ENCODE results near the gene SYT13. TPM values are rescaled to one million over a fixed set of nuclear protein-coding genes. Genes with fewer than 3 reads are reported as not detected.

The SYT13 gene
- total and polyA plus RNA-seq, 2 donors (not counting 3 experiments of a cell fraction or from before 2014, with no cell fraction given): not detected

DNA sequence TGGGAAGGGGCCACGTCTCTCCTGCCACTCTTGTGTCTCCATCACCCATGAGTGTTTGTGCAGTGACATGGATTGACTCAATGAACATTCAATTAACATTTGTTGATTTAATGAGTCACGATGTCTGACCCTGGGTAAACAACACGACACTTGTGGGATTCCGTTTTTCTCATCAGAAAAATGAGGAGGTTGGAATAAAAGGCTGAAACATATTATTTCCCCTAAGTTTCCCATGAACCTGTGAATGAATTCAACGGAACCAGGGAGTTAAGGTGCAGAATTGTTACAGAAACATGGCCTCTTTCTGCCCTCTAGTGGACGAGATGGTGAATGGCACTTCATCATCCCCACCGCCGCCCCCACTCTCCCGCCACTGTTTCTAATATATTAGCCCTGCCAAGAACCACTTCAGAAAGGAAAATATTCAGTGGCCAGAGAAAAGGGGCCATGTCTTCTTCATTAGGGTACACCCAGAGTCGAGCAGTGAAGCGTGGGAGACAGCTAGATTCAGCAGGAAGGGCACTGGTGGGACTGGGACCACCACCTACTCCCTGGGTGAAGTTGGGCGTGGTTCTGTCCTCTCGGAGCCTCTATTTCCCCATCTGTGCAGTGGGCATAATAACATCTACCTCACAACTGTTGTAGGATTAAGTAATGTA lies 46.3 kb upstream of the SYT13 start:
- TF ChIP-seq POLR2AphosphoS5 (IDR thresholded peaks at IDR 0.05; ENCODE audit: insufficient read depth, low read depth, low read length): no peak
- TF ChIP-seq, protein P1, sequence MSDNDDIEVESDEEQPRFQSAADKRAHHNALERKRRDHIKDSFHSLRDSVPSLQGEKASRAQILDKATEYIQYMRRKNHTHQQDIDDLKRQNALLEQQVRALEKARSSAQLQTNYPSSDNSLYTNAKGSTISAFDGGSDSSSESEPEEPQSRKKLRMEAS (IDR thresholded peaks at IDR 0.05; ENCODE audit: insufficient read depth, insufficient read length): no peak
- no peak for TF ChIP-seq MYC (IDR thresholded peaks at IDR 0.05; ENCODE audit: low read depth, low read length)
- no peak for TF ChIP-seq POLR2A (IDR thresholded peaks at IDR 0.05; ENCODE audit: low read depth, low read length)
- no peak for TF ChIP-seq GATA2 (IDR thresholded peaks at IDR 0.05; ENCODE audit: insufficient read depth, insufficient read length, low read depth, low read length)
- peak; percentile 17 for TF ChIP-seq FOS (IDR thresholded peaks at IDR 0.05; ENCODE audit: borderline replicate concordance, insufficient read depth, low read length)
- TF ChIP-seq JUN (IDR thresholded peaks at IDR 0.05; ENCODE audit: borderline replicate concordance, insufficient read depth, insufficient read length, low read depth): peak; percentile 34
- TF ChIP-seq, protein P2, sequence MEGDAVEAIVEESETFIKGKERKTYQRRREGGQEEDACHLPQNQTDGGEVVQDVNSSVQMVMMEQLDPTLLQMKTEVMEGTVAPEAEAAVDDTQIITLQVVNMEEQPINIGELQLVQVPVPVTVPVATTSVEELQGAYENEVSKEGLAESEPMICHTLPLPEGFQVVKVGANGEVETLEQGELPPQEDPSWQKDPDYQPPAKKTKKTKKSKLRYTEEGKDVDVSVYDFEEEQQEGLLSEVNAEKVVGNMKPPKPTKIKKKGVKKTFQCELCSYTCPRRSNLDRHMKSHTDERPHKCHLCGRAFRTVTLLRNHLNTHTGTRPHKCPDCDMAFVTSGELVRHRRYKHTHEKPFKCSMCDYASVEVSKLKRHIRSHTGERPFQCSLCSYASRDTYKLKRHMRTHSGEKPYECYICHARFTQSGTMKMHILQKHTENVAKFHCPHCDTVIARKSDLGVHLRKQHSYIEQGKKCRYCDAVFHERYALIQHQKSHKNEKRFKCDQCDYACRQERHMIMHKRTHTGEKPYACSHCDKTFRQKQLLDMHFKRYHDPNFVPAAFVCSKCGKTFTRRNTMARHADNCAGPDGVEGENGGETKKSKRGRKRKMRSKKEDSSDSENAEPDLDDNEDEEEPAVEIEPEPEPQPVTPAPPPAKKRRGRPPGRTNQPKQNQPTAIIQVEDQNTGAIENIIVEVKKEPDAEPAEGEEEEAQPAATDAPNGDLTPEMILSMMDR (IDR thresholded peaks at IDR 0.05; ENCODE audit: extremely low read depth in 1 of 2, insufficient read depth in 1 of 2, low read depth in 1 of 2, low read length in 2 of 2): peak; percentile 25 to 64
- TF ChIP-seq EZH2 (IDR thresholded peaks at IDR 0.05; ENCODE audit: borderline replicate concordance, low read depth, low read length, severe bottlenecking): no peak
- no peaks in the 10 kb centered on the region for H3K36me3 ChIP-seq (ENCODE audit: control insufficient read depth in 2 of 2, extremely low read depth in 1 of 2, insufficient read depth in 2 of 2, low read length in 2 of 2)
- no peak overlapping the region for H3K9ac ChIP-seq (replicated peaks; ENCODE audit: extremely low read depth, insufficient read depth, low read length)
- H3K4me1 ChIP-seq (ENCODE audit: control insufficient read depth, extremely low read depth, insufficient read depth, low read length): peaks cover 10% of the 10 kb centered on the region
- ChIA-PET CTCF (interaction anchor here (0.5 to 5.3 kb wide), 11 partner anchors 10 to 439 kb away, joined by 3 to 62 read pairs (median 7); no protein-coding TSS in a partner anchor), POLR2A (no interaction called here)
- BruUV-seq (replicated peaks): no TSS peak
- H4K20me1 ChIP-seq (replicated peaks; ENCODE audit: control insufficient read depth, extremely low read depth, insufficient read depth, low read length): no peaks in the 10 kb centered on the region
- FAIRE-seq: peak; percentile 84
- no peak overlapping the region for H3K27ac ChIP-seq (ENCODE audit: insufficient read depth, low read depth, low read length)
- peak overlapping the region; percentile 38 for H2AFZ ChIP-seq (ENCODE audit: low read depth, low read length)
- DNase-seq (ENCODE audit: low read depth, low spot score): peak; percentile 51
- dilution Hi-C loops (cut with MboI; ENCODE audit: extremely low pct_ligation_motif_present, low sequenced_read_pairs): loop anchor here (5.0 kb wide), 1 partner anchor 220 kb away; no protein-coding TSS in a partner anchor
- peak overlapping the region; percentile 9 for H3K4me2 ChIP-seq (ENCODE audit: insufficient read depth, low read length)
- H3K27me3 ChIP-seq (ENCODE audit: control insufficient read depth in 2 of 2, insufficient read depth in 2 of 2, low read length in 2 of 2): peaks cover 1% of the 10 kb centered on the region in 2 experiments
- no peak overlapping the region for H3K4me3 ChIP-seq (replicated peaks in 1 of 3; ENCODE audit: insufficient read depth in 1 of 3, low read depth in 1 of 3, low read length in 3 of 3)
- no peaks in the 10 kb centered on the region for H3K9me3 ChIP-seq (replicated peaks; ENCODE audit: control insufficient read depth, insufficient read depth, low read length)
- no peaks in the 10 kb centered on the region for H3K79me2 ChIP-seq (ENCODE audit: control insufficient read depth, insufficient read depth, low read length)
- no peaks in the 10 kb centered on the region for H3K9me1 ChIP-seq (replicated peaks; ENCODE audit: control insufficient read depth, extremely low read depth, insufficient read depth, low read length)
- intact Hi-C loops (cut with micrococcal nuclease): loop anchor here (1.0 kb wide), 5 partner anchors 39 to 396 kb away; no protein-coding TSS in a partner anchor
